IgD-negative memory B cell (primary cell): ENCODE measurements around the gene SRP19. TPM values are rescaled to one million over a fixed set of nuclear protein-coding genes. Genes with fewer than 3 reads are reported as not detected.

Experiments
- polyA plus RNA-seq: library from polyadenylated mRNA; unstranded; fragments of 300-500 nt; fragmentation: Illumina TruSeq; gene quantifications from one replicate; pipeline ENCODE4 v1.2.3, GENCODE V29; 2021

The SRP19 gene
- polyA plus RNA-seq, 1 donor from 2014 or later: 105 TPM

Other genes starting within 250 kb of the SRP19 start
- gene APC, start 123.4 kb upstream of the SRP19 start, polyA plus RNA-seq: 19.4 TPM
- 113 TPM for gene REEP5, start 60.9 kb downstream of the SRP19 start, polyA plus RNA-seq
- 73.7 TPM for gene DCP2, start 115.5 kb downstream of the SRP19 start, polyA plus RNA-seq